Mesothelial cell of epicardium (in vitro differentiated cells): ENCODE measurements around the gene LAMC2. TPM values are rescaled to one million over a fixed set of nuclear protein-coding genes. Genes with fewer than 3 reads are reported as not detected.

Source experiments
- DNase-seq, 2 experiments: peaks; one replicate each; pipeline ENCODE4 v3.0.0; 2021; ENCODE audit warnings: low spot score in 2 of 2; ENCODE audit not compliant: unreplicated experiment in 2 of 2
- H3K27ac Mint-ChIP-seq: 2 replicates; pipeline ENCODE4 v1.8.0; 2021; ENCODE audit warnings: mixed read lengths
- H3K27me3 Mint-ChIP-seq: 2 replicates; pipeline ENCODE4 v1.8.0; 2021; ENCODE audit warnings: low read depth, mixed read lengths
- H3K36me3 Mint-ChIP-seq: 2 replicates; pipeline ENCODE4 v1.8.0; 2021; ENCODE audit warnings: mixed read lengths
- H3K4me1 Mint-ChIP-seq: 2 replicates; pipeline ENCODE4 v1.8.0; 2021; ENCODE audit warnings: mixed read lengths
- H3K4me3 Mint-ChIP-seq: 2 replicates; pipeline ENCODE4 v1.8.0; 2021; ENCODE audit warnings: mild to moderate bottlenecking, moderate library complexity, mixed read lengths
- H3K9me3 Mint-ChIP-seq: 2 replicates; pipeline ENCODE4 v1.8.0; 2021; ENCODE audit warnings: mixed read lengths
- total RNA-seq: library from RNA; stranded (reverse); gene quantifications from 3 replicates; pipeline ENCODE4 v1.2.1, GENCODE V29; 2021
- TF ChIP-seq, protein P1 (sequence below): fragments of 200-600 bp; sonication (generic); IDR thresholded peaks from one replicate; pipeline ENCODE4 v1.5.0; 2021; ENCODE audit warnings: antibody characterized with exemption; ENCODE audit not compliant: unreplicated experiment

The LAMC2 gene
- total RNA-seq, 1 donor from 2014 or later: 10.4 TPM

DNA sequence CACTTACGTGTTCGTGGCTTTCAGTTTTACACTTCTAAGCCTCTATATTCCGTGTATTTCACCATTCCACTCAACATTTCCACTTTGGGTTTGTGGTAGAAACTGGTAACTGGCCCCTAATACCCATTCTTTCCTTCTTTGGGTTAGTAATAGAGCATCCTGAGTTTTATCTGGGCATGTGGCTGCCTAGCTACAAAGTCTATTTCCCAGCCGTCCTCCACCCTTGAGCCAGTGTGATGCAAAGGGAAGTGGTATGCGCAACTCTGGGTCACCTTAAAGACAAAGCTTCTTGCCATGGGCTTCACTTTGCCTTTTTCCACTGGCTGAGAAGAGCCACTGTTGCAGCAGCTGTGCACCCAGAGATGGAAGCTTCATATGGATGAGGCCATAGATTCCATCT, 73.9 kb downstream of the LAMC2 start:
- Mint-ChIP-seq H3K36me3 (no peaks in the 10 kb centered on the region), H3K4me3 (no peak overlapping the region), H3K4me1 (peaks cover 5% of the 10 kb centered on the region), H3K27ac (no peak overlapping the region), H3K27me3 (no peaks in the 10 kb centered on the region), H3K9me3 (peaks cover 4% of the 10 kb centered on the region)
- no peak for DNase-seq
- TF ChIP-seq, protein P1, sequence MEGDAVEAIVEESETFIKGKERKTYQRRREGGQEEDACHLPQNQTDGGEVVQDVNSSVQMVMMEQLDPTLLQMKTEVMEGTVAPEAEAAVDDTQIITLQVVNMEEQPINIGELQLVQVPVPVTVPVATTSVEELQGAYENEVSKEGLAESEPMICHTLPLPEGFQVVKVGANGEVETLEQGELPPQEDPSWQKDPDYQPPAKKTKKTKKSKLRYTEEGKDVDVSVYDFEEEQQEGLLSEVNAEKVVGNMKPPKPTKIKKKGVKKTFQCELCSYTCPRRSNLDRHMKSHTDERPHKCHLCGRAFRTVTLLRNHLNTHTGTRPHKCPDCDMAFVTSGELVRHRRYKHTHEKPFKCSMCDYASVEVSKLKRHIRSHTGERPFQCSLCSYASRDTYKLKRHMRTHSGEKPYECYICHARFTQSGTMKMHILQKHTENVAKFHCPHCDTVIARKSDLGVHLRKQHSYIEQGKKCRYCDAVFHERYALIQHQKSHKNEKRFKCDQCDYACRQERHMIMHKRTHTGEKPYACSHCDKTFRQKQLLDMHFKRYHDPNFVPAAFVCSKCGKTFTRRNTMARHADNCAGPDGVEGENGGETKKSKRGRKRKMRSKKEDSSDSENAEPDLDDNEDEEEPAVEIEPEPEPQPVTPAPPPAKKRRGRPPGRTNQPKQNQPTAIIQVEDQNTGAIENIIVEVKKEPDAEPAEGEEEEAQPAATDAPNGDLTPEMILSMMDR: no peak

DNA sequence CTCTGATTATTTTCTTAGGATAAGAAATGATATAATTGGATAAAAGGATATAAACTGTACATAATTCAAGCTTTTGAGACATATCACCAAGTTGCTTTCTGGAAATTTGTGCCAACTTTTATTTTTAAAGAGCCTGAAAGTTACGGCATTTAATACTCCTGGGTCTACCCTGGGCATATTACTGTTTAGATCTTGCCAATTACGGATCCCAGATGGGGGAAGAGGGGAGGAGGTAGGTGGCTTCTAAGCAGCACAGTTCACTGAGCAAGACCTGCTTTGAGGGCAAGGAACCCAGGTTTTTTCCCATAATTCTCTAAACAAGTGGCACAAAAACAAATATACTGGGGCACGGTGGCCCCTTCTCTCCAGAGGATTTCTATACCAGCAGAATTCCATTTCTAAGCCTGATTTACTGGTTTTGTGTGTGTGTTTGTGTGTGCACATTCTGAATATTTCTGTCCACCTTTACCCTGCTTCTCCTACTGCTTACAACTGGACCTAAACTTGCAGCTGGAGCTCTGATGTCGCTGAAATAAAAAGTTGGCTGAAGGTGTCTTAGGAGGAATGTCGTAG, 76.7 kb downstream of the LAMC2 start:
- TF ChIP-seq, protein P1: no peak
- Mint-ChIP-seq H3K4me3 (no peak overlapping the region), H3K4me1 (peaks cover 5% of the 10 kb centered on the region), H3K27ac (no peak overlapping the region), H3K9me3 (no peaks in the 10 kb centered on the region), H3K27me3 (no peaks in the 10 kb centered on the region), H3K36me3 (no peaks in the 10 kb centered on the region)
- DNase-seq: no peak

DNA sequence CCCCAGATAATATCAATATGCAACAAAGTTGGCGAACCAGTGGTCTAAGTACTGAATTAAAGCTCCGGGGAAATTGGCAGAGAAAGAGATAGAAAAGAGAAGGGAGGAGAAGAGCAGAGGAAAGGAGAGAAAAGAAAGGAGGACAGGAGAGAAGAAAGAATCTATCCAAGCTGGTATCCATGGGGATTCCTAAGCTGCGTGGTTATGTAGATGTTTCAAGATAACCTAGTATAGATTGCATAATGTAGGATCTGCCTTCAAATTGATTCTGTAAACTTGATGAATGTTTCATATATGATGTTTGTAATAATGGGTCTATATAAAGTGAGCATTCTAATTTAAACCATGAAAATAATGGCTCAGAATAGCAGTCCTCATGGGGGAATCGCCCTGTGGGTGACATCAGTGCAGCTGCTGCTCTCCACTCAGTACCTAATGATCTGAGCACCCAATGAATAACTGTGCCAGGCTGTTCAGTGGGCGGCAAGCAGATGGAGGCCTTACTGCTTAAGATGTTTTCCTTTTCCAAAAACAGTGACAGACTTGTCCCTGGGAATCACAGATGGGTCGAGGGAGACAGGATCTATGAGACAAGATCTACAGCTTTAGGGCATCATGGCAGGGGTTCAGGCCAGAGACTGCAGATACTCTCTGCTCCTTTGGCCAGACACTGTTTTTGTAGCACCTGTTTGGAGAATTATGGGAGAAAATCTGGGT, 78.0 kb downstream of the LAMC2 start:
- no peaks in the 10 kb centered on the region for H3K9me3 Mint-ChIP-seq
- peaks cover 5% of the 10 kb centered on the region for H3K4me1 Mint-ChIP-seq
- H3K4me3 Mint-ChIP-seq: no peak overlapping the region
- TF ChIP-seq, protein P1: no peak
- DNase-seq: no peak
- H3K36me3 Mint-ChIP-seq: no peaks in the 10 kb centered on the region
- no peak overlapping the region for H3K27ac Mint-ChIP-seq
- no peaks in the 10 kb centered on the region for H3K27me3 Mint-ChIP-seq

DNA sequence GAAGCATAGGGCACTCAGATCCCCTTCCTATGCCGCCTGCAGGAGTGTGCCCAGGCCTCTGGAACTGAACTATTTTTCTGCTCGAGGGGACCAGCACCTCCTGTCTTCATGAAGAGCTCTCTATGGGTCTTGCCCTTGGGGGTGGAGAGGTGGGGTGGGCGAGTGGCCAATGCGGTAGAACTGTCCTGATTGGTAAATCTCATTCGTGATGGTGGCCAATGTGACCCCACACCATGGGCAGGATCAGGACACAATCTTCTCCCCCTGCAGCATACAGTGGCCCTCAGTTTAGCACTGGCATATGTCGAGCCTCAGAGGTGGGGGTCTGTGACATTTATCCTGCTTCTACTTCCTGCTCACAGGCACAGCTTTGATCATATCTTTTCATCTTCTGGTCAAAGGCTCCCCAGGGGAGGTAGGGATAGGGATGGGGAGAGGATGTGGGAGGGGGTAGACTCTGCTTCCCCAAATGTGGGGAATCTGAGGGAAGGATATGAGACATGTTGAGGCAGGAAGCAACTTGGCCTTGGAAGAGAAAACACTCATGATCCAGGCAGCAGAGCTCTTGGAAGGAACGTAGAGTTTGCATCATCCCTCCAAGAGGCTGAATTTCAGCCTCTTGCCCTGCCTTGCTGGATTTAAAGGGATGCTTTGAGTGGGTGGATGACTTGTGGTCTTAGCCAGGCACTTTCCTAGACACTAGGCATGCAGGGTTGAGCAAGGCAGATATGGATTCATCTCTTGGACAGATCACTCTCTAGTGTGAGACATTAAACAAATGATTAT, 81.8 kb downstream of the LAMC2 start:
- no peaks in the 10 kb centered on the region for H3K9me3 Mint-ChIP-seq
- no peaks in the 10 kb centered on the region for H3K36me3 Mint-ChIP-seq
- no peak overlapping the region for H3K4me3 Mint-ChIP-seq
- H3K27ac Mint-ChIP-seq: no peak overlapping the region
- TF ChIP-seq, protein P1: no peak
- DNase-seq: no peak
- peaks cover 19% of the 10 kb centered on the region for H3K4me1 Mint-ChIP-seq
- H3K27me3 Mint-ChIP-seq: no peaks in the 10 kb centered on the region

DNA sequence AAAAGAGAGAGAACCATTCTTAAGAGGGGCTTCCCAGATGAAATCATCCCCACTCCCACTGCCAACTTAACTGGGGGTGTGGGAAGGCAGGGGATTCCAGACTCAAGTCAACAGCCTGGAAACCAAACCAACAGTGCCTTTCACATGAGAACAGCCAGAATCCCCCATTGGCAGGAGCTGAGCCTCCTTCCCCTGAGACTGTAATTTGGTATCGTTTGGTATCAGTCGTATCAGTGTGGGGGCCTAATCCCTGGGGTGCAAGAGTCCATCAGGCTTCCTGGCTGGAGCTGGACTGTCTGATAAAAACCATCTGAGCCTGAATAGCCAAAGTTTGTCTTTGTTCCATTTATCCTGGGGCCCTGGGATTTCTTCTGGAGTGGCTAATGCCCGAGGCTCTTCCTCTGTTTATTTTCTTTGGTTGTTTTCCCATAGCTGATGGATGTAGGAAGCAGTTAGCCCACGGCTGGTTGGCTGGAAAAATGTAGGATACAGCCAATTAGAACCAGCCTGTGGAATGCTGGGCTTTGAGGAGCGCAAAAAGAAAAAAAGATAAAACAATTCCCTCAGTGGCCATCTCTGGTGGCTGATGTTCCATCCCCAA, 84.6 kb downstream of the LAMC2 start:
- Mint-ChIP-seq H3K9me3 (no peaks in the 10 kb centered on the region), H3K36me3 (no peaks in the 10 kb centered on the region), H3K4me3 (no peak overlapping the region), H3K4me1 (peaks cover 20% of the 10 kb centered on the region), H3K27me3 (no peaks in the 10 kb centered on the region), H3K27ac (peak overlapping the region; percentile 43)
- TF ChIP-seq, protein P1: no peak
- DNase-seq: no peak
